Peyer's patch (tissue), 4 donors: ENCODE results near the gene RFTN1. TPM values are rescaled to one million over a fixed set of nuclear protein-coding genes. Genes with fewer than 3 reads are reported as not detected.
A peak's percentile ranks its signal among the peaks of the same experiment; 100 is the strongest.

Experiments
- DNase-seq, 3 donors: peaks; one replicate each; pipeline ENCODE4 v3.0.0-alpha.2; 2017 to 2019
- H3K27ac ChIP-seq, 4 donors: fragments of 200-600 bp; sonication (generic); one replicate each; pipeline ENCODE4 v1.5.1; 2016 to 2019
- H3K27me3 ChIP-seq, 2 donors: fragments of 200-600 bp; sonication (generic); one replicate each; pipeline ENCODE4 v1.5.1; 2019
- H3K36me3 ChIP-seq, 3 donors: fragments of 200-600 bp; sonication (generic); one replicate each; pipeline ENCODE4 v1.5.1; 2016 to 2019
- H3K4me1 ChIP-seq, 4 donors: fragments of 200-600 bp; sonication (generic); one replicate each; pipeline ENCODE4 v1.5.1; 2016 to 2019
- H3K4me3 ChIP-seq, 4 donors: fragments of 200-600 bp; sonication (generic); 1 replicate in 3 of 4; 2 replicates in 1 of 4; pipeline ENCODE4 v1.5.1; 2016 to 2019; ENCODE audit warnings: mild to moderate bottlenecking in 1 of 4
- H3K9me3 ChIP-seq, 4 donors: fragments of 200-600 bp; sonication (generic); one replicate each; pipeline ENCODE4 v1.5.1; 2016 to 2019; ENCODE audit warnings: mild to moderate bottlenecking in 1 of 4
- CTCF ChIP-seq, 6 experiments: fragments of 450-650 bp in 4 of 6; fragments of 200-600 bp in 2 of 6; sonication (generic) in 1 of 6; IDR thresholded peaks; one replicate each; pipeline ENCODE4 v1.5.1; 2017 to 2019; ENCODE audit warnings: antibody characterized with exemption in 6 of 6, mild to moderate bottlenecking in 3 of 6, moderate library complexity in 1 of 6
- POLR2A ChIP-seq, 2 donors: fragments of 450-650 bp; IDR thresholded peaks; one replicate each; pipeline ENCODE4 v1.5.1; 2017; ENCODE audit warnings: antibody characterized with exemption in 2 of 2, mild to moderate bottlenecking in 2 of 2, moderate library complexity in 2 of 2
- total RNA-seq, 4 donors: library from RNA; depleted of rRNA; stranded (reverse); fragments of >200 nt; gene quantifications; one replicate each; pipeline ENCODE4 v1.1.0, GENCODE V29; 2016

The RFTN1 gene
- total RNA-seq, 4 donors from 2014 or later = 6.1 to 135 (median 32.0) TPM

DNA sequence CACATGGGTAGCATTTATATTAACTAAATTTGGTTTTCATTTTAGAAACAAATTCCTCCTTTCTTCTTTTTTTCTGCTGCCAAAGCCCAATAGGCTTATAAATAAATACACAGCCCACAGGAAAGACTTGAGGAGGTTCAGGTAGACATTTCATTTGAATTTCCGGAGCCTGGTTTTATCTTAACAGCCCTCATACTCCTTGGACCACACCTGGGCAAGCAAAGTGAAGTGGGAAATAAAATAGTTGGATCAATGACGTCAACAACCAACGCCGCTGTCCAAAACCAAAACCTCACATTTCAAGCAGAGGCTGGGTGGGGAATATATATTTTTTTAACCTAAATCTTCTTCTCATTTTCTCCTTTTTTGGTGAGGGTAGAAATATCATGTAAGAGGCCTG lies 53.2 kb downstream of the RFTN1 start:
- Histone ChIP-seq H3K36me3 (no peaks in the 10 kb centered on the region), H3K4me3 (no peak overlapping the region), H3K27ac (no peak overlapping the region), H3K27me3 (no peaks in the 10 kb centered on the region), H3K9me3 (no peaks in the 10 kb centered on the region), H3K4me1 (no peaks in the 10 kb centered on the region)
- TF ChIP-seq CTCF (IDR thresholded peaks at IDR 0.05) (no peak), POLR2A (IDR thresholded peaks at IDR 0.05) (no peak)
- no peak for DNase-seq

DNA sequence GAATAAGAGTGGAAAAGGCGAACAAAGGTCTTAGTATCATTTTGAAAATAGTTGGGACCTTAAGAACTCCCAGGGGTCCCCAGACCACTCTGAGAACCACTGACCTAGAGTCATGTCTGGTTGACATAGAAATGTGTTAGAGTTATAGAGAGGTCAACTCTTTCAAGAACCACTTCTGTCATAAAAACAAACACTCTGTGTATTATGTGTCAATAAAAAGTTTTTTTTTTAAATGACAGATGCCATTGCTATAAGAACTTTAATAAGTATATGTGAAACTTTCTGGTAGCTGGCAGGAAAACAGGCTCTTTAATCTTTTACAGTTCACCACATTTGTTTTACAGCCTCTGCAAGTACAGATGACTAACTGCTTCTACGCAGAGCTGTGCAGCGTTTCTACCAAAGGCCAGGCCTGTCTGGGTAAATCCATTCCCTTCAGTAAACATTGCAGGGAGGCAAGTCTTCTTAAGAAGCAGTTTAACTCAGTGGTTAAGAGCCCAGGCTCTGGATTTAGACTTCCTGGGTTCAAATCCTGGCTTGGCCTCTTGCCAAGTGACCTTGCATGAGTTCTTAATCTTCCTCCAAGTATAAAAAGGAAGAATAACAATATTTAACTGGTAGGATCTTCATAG lies 56.6 kb downstream of the RFTN1 start:
- no peak for DNase-seq
- no peaks in the 10 kb centered on the region for H3K36me3 ChIP-seq
- TF ChIP-seq POLR2A (IDR thresholded peaks at IDR 0.05) = no peak
- no peak for TF ChIP-seq CTCF (IDR thresholded peaks at IDR 0.05)
- H3K27me3 ChIP-seq = no peaks in the 10 kb centered on the region
- no peak overlapping the region for H3K27ac ChIP-seq
- no peaks in the 10 kb centered on the region for H3K4me1 ChIP-seq
- no peak overlapping the region for H3K4me3 ChIP-seq
- H3K9me3 ChIP-seq = no peaks in the 10 kb centered on the region

DNA sequence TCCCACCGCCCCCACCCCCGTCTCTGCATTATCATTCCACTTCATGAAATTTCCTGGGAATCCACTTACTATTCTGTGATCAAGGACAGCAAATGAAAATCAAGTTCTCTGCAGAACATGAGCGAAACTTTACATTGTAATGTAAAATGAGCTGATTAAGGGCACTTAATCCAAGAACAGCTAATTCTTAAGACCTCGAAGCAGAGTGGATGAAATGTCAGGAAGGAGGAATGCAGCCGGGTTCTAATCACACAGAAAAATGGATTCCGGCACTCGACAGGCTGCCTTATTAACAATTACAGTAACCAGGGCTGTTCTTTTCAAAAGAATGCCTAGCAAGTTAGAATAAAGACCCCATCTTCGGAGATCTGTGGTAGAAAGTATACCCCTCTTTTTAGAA lies 57.5 kb downstream of the RFTN1 start:
- no peak overlapping the region for H3K4me3 ChIP-seq
- TF ChIP-seq POLR2A (IDR thresholded peaks at IDR 0.05) = no peak
- TF ChIP-seq CTCF (IDR thresholded peaks at IDR 0.05) = no peak
- H3K27ac ChIP-seq = no peak overlapping the region
- H3K4me1 ChIP-seq = no peaks in the 10 kb centered on the region
- H3K36me3 ChIP-seq = no peaks in the 10 kb centered on the region
- no peaks in the 10 kb centered on the region for H3K9me3 ChIP-seq
- no peaks in the 10 kb centered on the region for H3K27me3 ChIP-seq
- no peak for DNase-seq

DNA sequence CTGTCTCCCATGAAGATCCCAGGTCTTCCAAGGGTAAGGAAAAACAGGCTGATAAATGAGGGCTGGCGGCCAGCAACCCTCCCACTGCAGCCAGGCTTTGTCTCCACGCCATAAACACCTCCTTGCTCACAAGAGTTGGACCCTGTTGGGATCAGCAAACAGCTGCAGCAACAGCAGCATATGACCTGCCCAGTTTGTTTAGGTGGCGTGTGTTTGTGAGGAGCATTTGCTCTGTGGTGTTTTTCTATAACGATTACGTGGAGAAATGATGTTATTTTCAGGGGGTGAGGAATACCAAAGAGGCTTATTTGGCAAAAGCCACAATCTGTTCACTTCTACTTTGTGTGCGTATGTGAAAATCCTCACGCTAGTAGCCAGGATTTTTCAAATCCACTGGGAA lies 58.5 kb downstream of the RFTN1 start:
- Histone ChIP-seq H3K9me3 (no peaks in the 10 kb centered on the region), H3K36me3 (no peaks in the 10 kb centered on the region), H3K27me3 (no peaks in the 10 kb centered on the region), H3K4me1 (no peaks in the 10 kb centered on the region), H3K4me3 (no peak overlapping the region), H3K27ac (no peak overlapping the region)
- no peak for TF ChIP-seq POLR2A (IDR thresholded peaks at IDR 0.05)
- no peak for TF ChIP-seq CTCF (IDR thresholded peaks at IDR 0.05)
- DNase-seq = no peak

GRCh38 chr3:16452261-16452660 lies 61.2 kb downstream of the RFTN1 start:
- TF ChIP-seq POLR2A (IDR thresholded peaks at IDR 0.05) = no peak
- TF ChIP-seq CTCF (IDR thresholded peaks at IDR 0.05) = no peak
- no peak overlapping the region for H3K4me3 ChIP-seq
- H3K27me3 ChIP-seq = no peaks in the 10 kb centered on the region
- H3K4me1 ChIP-seq = no peaks in the 10 kb centered on the region
- H3K27ac ChIP-seq = no peak overlapping the region
- no peak for DNase-seq
- no peaks in the 10 kb centered on the region for H3K9me3 ChIP-seq
- no peaks in the 10 kb centered on the region for H3K36me3 ChIP-seq

DNA sequence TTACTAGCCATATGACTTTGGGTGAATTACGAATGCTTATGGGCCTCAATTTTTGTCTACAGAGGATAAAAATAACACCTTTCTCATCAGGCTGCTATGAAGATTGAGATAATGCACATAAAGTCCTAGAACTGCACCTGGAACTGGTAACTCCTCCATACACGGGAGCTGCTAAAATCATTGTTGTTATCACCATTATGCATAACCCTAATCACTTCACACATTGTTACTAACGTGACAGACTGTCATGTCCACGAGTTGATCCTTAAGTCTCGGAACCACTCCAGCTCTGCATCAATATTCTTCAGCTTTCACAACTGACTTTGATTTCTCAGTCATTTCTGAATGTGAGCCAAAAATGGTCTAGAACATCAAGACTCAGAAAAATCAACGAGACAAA lies 64.1 kb downstream of the RFTN1 start:
- no peak for TF ChIP-seq CTCF (IDR thresholded peaks at IDR 0.05)
- no peak for TF ChIP-seq POLR2A (IDR thresholded peaks at IDR 0.05)
- Histone ChIP-seq H3K9me3 (no peaks in the 10 kb centered on the region), H3K27ac (peak overlapping the region in 2 of 4 donors; percentile 13 to 46), H3K36me3 (no peaks in the 10 kb centered on the region), H3K27me3 (no peaks in the 10 kb centered on the region), H3K4me3 (no peak overlapping the region), H3K4me1 (no peaks in the 10 kb centered on the region)
- DNase-seq = no peak
